SK-N-SH treated with all-trans-retinoic acid at 6 μM for 48 hours (cell line): ENCODE measurements around the gene TGIF1.

Source experiments
- CSDC2 ChIP-seq: fragments of 250-450 bp; sonication (Bioruptor Pico); IDR thresholded peaks from 2 replicates; pipeline ENCODE4 v1.5.0; 2020; ENCODE audit warnings: mild to moderate bottlenecking, moderate library complexity
- GLIS3 ChIP-seq: fragments of 250-450 bp; sonication (Bioruptor Pico); IDR thresholded peaks from 2 replicates; pipeline ENCODE4 v1.5.0; 2020; ENCODE audit warnings: mild to moderate bottlenecking, moderate library complexity
- ISL1 ChIP-seq: fragments of 250-450 bp; sonication (Bioruptor Pico); IDR thresholded peaks from 2 replicates; pipeline ENCODE4 v2.1.2; 2022; ENCODE audit warnings: mild to moderate bottlenecking, moderate library complexity
- PPARA ChIP-seq: fragments of 250-450 bp; sonication (Bioruptor Pico); IDR thresholded peaks from 2 replicates; pipeline ENCODE4 v1.5.0; 2020; ENCODE audit warnings: mild to moderate bottlenecking, borderline replicate concordance
- ZFP3 ChIP-seq: fragments of 250-450 bp; sonication (Bioruptor Pico); IDR thresholded peaks from 2 replicates; pipeline ENCODE4 v1.5.0; 2020; ENCODE audit warnings: mild to moderate bottlenecking, moderate library complexity
- ZNF70 ChIP-seq: fragments of 450-650 bp; formaldehyde crosslinking; IDR thresholded peaks from 2 replicates; pipeline ENCODE4 v1.5.0; 2020; ENCODE audit warnings: mild to moderate bottlenecking, moderate library complexity
- TF ChIP-seq, protein P1 (sequence below): fragments of 250-450 bp; sonication (Bioruptor Pico); IDR thresholded peaks from 2 replicates; pipeline ENCODE4 v1.8.0; 2021; ENCODE audit warnings: low read depth, mild to moderate bottlenecking, moderate library complexity, borderline replicate concordance
- TF ChIP-seq, protein P2 (sequence below): fragments of 250-450 bp; sonication (Bioruptor Pico); IDR thresholded peaks from 2 replicates; pipeline ENCODE4 v1.5.1; 2020; ENCODE audit warnings: low read depth, mild to moderate bottlenecking, moderate library complexity

DNA sequence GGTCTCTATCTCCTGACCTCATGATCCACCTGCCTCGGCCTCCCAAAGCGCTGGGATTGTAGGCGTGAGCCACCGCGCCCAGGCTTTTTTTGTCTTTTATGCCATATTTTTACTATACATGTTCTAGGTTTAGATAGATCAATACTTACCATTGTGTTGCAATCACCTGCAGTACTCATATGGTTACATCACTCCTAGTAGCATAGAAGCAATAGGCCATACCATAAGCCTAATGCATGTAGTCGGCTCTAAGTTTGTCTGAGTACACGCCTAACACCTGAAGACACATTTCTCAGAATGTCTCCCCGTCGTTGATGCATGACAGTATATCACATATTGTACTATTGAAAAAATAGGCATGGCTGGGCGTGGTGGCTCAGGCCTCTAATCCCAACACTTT, 27.1 kb upstream of the TGIF1 start:
- TF ChIP-seq GLIS3 (CRISPR knock-in tag) (no peak), ISL1 (CRISPR knock-in tag) (no peak), PPARA (no peak), ZNF70 (CRISPR knock-in tag) (no peak), ZFP3 (no peak), CSDC2 (CRISPR knock-in tag) (no peak)
- TF ChIP-seq, protein P1, sequence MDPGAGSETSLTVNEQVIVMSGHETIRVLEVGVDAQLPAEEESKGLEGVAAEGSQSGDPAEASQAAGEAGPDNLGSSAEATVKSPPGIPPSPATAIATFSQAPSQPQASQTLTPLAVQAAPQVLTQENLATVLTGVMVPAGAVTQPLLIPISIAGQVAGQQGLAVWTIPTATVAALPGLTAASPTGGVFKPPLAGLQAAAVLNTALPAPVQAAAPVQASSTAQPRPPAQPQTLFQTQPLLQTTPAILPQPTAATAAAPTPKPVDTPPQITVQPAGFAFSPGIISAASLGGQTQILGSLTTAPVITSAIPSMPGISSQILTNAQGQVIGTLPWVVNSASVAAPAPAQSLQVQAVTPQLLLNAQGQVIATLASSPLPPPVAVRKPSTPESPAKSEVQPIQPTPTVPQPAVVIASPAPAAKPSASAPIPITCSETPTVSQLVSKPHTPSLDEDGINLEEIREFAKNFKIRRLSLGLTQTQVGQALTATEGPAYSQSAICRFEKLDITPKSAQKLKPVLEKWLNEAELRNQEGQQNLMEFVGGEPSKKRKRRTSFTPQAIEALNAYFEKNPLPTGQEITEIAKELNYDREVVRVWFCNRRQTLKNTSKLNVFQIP (CRISPR knock-in tag): no peak
- TF ChIP-seq, protein P2, sequence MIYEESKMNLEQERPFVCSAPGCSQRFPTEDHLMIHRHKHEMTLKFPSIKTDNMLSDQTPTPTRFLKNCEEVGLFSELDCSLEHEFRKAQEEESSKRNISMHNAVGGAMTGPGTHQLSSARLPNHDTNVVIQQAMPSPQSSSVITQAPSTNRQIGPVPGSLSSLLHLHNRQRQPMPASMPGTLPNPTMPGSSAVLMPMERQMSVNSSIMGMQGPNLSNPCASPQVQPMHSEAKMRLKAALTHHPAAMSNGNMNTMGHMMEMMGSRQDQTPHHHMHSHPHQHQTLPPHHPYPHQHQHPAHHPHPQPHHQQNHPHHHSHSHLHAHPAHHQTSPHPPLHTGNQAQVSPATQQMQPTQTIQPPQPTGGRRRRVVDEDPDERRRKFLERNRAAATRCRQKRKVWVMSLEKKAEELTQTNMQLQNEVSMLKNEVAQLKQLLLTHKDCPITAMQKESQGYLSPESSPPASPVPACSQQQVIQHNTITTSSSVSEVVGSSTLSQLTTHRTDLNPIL (CRISPR knock-in tag): no peak
